Left ventricle myocardium superior (tissue), 1 donor: ENCODE measurements around the gene FAM216B. TPM values are rescaled to one million over a fixed set of nuclear protein-coding genes. Genes with fewer than 3 reads are reported as not detected.
A peak's percentile ranks its signal among the peaks of the same experiment; 100 is the strongest.

Source experiments
- ATAC-seq: fragments of 200-7000 bp; cut with Tn5 transposase; one replicate; pipeline ENCODE4 v1.9.1; 2020; ENCODE audit warnings: mild to moderate bottlenecking, moderate library complexity
- DNase-seq: peaks from one replicate; pipeline ENCODE4 v3.0.0-alpha.2; 2020
- intact Hi-C: fragments of 100-400 bp; cut with micrococcal nuclease; formaldehyde crosslinking; loops from one replicate; pipeline ENCODE4 v1.11.0; 2022
- long read RNA-seq: library from polyadenylated mRNA; unstranded; transcript quantifications from one replicate; pipeline ENCODE4 v2.0.0, GENCODE V29; 2021
- total RNA-seq: library from RNA; stranded (reverse); fragmentation: NEBNext Ultra II Directional; extraction: Animal tissue kit (Norgen Biotek cat#: 25700); gene quantifications from one replicate; pipeline ENCODE4 v1.2.1, GENCODE V29; 2021
- donor health status: DM: no; HTN: yes; CAD: no; lungs with severe emphysema.

The FAM216B gene
- total RNA-seq = 4.4 TPM
- long read RNA-seq, partial matches to known transcripts = 0 of 3 reads
- long read RNA-seq, other reads (novel, unspliced or antisense) = 2 of 3 reads

DNA sequence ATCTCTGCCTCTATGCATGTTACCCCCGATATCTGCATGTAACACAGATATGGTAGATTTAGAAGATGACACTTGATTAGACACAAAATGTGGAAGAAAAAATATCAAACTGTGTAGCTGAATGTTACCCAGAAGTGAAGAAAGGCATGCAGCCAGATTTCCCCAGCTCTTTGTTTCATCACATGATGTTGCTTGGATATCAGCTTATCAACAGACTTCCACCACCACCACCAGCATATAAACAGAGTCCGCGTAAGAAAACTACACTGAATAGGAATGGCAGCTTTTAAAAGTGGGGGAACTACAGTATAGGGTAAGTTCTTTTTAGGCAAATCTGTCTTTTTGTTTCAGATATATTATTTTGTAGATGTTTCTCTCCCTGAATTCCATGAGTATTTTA is at the start of gene FAM216B:
Gene FAM216B, plus strand, starts transcription at position 233 of the 400 bp plus-strand sequence. CDS start 2,484 bp downstream, outside the sequence.
- no peak for ATAC-seq
- intact Hi-C loops = no loop called here

DNA sequence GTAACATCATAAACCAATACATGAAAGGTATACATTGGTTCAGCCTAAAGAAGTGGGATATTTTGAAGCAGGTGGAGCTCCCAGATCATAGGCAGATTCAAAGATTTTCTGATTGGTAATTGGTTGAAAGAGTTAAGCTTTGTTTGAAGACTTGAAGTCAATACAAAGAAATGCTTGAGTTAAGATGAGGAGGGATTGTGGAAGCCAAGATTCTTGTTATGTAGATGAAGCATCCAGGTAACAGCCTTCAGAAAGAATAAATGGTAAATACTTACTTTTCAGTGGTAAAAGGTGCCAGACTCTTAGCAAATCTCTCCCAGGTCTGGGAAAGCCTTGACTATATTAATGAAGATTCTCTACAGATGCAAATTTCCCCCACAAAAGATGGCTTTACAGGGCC is 49.3 kb upstream of the FAM216B start:
- intact Hi-C loops = no loop called here
- no peak for DNase-seq
- no peak for ATAC-seq

More for the DNA sequence above, at the start of gene FAM216B:
- no peak for DNase-seq

DNA sequence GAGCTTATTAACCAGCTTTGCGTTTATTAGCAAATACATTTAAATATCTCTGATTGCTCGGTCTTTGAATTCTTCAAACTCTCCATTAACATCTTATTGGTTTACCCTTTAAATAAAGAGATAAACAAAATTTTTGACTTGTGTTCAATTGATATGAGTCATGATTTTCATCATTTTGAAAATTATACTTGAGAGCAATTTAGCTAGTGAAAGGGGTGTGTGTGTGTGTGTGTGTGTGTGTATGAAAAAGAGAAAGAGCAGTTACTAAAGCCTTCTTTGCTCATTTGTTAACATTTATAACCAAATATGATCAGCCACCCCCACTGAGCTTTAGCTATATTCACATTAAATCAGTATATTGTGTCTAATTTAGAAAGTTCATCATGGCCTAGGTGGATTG is 48.3 kb upstream of the FAM216B start:
- no peak for DNase-seq
- ATAC-seq = no peak
- intact Hi-C loops = no loop called here

DNA sequence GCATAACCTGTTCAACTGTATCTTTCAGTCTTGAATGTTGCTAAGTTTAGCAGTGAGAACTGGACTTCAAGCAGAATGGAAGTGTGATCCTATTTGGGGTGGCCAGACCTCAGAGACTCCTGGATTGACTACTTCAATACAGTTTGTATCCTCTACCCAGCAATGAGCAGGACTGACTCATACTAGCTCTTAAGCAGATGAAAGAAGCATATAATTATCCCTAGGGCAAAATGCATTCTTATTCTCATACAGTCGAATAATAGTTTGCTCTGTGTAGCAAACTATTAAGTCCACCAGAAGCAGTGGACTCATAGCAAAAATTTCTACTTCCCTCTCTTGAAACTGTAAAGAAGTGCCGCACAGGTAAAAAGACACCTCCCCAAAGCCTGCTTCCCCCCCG is 46.4 kb upstream of the FAM216B start:
- DNase-seq (no peak), ATAC-seq (no peak)
- intact Hi-C loops = no loop called here

DNA sequence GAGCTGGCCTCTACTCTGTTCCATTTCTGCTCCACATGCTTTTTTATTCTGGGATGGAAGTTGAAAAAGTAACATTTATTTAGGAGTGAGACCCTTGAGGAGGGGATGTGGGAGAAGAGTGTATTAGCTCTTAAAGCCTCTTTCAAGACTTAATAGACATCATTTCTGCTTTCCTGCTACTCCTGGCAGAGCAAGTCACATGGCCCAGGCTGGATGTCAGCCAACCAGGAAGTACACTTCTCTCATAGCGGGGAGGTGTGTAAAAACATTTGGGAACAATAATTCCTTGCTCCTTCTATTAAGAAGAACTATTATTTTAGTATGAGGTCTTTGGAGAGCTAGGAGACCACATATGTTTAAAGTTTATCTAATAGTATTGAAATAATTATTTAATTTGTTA is 40.6 kb upstream of the FAM216B start:
- intact Hi-C loops = no loop called here
- ATAC-seq (no peak), DNase-seq (peak; percentile 70)

DNA sequence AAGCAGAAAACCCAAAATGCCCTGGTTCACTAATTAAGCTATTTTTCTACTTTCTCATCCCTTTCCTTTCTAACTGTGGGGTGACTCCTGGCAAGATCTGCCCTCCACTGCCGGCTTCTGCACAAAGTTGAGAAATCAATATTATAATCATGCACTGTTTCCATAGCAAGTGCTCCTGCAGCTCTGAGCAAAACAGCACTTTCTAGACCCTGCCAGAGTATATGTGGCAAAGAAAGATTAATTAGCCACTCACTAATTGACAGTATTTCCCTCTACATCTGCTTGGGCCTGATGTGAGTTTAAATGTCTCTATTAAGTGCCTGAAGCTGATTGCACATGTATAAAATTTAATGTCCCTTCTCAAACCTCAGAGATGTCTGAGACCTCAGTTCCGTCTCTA is 39.5 kb upstream of the FAM216B start:
- DNase-seq (no peak), ATAC-seq (no peak)
- intact Hi-C loops = no loop called here

DNA sequence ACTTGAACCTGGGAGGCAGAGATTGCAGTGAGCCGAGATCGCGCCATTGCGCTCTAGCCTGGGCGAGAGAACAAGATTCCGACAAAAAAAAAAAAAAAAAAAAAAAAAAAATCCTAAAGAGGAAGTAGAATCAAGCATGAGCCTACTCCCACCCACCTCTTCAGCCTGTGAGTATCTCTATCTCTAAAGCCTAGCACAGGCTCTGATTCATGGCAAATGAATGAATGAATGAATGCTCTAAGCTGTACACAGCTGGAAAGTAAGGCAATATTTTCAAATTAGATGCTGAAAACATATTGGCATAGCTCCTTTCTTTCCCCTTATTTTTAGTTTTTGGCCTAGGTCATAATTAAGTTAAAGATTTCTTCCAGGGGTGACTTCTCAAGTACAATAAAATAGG is 35.7 kb upstream of the FAM216B start:
- intact Hi-C loops = no loop called here
- DNase-seq (no peak), ATAC-seq (no peak)

DNA sequence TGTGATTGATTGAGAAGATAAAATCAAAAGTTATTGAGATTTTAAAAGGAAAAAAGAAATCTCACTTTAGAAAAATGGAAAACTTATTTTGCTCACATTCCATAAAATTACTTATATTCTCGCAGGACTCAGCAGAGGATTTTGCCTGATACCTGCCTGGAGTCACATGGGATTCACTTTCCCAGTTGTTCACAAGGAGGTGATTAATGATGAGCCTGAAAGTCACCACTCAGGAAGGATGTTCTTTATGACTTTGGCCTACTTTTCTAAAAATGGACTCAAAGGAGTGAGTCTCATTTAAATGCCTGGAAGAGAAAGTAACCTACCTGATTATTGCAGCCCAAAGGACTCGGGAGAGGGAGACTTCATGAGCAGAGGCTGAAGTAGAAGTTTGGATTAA is 34.5 kb upstream of the FAM216B start:
- intact Hi-C loops = no loop called here
- peak; percentile 35 for ATAC-seq
- DNase-seq = no peak

DNA sequence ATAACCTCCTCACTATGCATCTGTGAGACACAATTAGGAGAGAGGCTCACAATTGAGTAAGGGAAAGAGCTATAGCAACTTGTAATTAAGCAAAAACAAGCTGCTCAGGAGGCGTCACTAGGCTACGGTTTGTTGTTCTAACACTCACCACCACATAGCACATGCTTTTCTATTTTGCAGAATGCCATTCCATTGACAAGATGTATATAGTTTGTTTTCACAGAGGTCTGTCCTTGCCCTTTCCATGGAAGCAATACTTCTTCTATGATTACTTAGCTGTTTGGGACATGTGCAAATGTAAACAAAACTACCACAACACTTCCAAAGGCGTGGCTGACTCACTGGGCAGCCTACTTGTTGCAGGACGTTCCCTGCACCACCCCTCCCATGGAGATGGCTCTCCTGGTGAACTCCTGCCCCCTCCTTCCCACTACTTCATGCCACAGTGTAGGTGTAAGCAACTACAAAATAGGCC is 33.9 kb upstream of the FAM216B start:
- DNase-seq (no peak), ATAC-seq (peak; percentile 78)
- intact Hi-C loops = no loop called here

DNA sequence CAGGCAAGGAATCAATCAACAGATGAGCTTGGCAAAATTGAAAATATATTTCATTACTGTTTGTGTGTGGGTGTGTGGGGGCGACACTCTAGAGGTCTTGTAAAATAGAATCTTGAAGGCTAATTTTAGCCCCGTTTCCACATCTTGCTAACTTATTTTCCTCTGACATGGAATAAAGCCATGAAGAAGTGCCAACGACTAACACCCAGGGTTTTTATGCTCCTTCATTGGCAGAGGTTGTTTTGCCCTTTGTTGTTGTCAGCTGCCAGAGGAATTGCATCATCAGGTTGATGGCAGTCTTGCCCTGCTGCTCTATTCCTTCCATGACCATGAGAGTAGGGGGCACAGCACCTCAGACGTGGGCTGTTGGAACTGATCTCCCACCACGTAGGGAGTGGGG is 30.6 kb upstream of the FAM216B start:
- peak; percentile 22 for ATAC-seq
- no peak for DNase-seq

DNA sequence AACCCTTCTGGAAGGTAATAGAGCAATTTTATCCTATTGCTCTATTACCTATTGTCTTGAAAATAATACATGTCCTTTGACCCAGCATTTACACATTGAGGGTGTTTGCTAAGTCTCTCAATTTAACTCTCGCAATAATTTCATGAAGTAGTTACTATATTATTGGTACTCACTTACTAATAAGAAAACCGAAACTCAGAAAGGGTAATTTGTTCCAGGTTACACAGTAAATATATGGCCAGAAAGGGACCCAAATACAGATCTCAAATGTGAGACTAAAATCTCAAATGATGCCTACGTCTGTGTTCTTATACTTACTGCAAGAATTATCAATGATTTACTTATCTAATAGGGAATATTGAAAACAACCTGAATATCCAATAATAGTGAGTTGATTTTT is 29.7 kb upstream of the FAM216B start:
- intact Hi-C loops = no loop called here
- DNase-seq (no peak), ATAC-seq (no peak)

More for the DNA sequence above, 30.6 kb upstream of the FAM216B start:
- intact Hi-C loops = no loop called here

DNA sequence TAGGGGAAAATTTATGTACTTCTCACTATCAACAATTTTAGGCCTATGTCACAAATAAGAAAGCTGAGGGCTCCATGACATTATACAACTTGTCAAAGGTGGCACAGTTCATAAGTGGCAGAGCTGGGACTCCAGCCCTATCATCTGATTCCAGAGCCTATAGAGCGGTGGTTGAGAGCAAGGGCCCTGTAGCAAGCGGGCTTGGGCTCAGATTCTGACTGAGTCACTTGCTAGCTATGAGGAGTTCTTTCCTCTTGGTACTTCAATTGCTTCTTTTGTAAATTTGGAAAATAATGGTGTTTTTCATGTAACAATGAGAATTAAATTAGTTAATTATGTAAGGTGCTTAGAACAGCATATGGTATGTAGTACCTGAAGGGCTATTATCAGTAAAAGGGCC is 28.7 kb upstream of the FAM216B start:
- DNase-seq (no peak), ATAC-seq (no peak)
- intact Hi-C loops = no loop called here

DNA sequence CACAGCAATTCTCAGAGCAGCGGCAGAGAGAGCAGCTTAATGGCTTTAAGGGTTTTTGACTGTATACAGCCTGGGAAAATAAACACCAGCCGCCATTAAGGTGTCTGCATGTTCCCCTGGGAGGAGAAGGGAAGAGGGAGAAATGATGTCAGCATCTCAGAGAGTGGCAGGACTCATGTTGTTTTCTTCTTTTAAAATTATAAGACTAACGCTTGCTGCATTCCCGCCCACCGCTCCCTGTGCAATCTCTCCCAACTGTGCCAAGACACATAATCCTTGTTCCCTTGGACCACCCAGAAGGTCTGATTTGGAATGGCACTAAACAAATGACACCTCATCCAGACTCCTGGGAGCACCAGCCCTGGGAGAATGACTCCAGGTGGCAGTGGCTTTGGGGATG is 27.7 kb upstream of the FAM216B start:
- intact Hi-C loops = no loop called here
- ATAC-seq (no peak), DNase-seq (no peak)

DNA sequence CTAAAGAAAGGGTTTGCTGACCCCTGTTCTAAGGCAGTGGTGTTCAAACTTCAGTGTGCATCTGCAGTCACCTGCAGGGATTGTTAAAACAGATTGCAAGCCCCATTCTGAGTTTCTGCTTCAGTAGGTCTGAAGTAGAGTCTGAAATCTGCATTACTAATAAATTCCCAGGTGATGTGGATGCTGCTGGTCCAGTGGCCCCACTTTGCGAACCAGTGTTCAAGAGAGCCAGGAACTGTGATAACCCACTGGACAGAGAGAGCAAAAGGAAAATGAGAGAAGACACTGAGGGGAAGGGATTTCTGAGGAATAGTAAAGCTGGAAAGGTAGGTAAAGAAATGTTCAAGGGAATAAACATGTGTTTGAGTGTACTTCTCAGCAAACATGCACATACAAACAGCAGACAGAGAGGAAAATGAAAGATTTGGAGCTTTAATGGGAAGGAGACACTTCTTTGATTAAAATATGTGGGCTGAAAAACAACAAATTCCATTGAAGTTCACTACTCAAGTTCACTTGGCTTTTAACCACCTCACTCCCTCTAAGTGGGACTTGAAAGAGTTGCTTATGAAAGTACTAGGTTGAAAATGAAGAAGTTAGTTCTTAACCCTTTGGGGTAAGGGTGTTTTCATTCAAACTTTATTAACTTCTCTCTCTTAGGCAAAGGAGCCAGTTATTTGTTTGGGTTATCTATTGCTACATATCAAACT is 26.4 kb upstream of the FAM216B start:
- DNase-seq (no peak), ATAC-seq (no peak)
- intact Hi-C loops = no loop called here

DNA sequence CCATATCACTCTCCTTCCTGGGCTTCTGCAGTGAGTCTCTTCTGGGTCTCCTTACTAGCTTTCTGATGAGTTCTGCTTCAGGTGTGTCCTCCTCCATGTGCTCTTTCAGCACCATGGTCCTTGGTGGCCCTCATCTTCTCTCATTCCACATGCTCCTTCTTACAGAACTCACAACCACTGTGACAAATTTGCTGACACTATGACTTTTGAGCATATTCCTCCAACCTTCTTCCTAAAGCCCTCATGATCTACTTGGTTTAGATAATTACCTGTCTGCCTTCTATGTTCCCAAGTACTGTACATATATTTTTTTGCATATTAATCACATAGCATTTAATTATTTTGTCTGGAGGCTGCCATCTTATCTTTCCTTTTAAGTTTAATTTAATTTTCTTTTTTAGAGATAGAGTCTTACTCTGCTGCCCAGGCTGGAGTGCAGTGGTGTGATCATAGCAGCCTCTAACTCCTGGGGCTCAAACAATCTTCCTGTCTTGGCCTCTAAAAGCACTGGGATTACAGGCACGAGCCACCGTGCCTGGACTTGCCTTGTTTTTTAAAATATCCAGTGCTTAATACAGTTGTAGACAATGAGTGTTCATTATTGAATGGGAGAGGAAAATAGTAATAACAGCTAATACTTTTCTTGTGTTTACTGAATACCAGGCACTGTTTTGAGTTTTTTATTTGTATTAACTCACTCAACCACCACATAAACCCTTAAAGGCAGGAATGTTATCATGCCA is 23.5 kb upstream of the FAM216B start:
- ATAC-seq = no peak

DNA sequence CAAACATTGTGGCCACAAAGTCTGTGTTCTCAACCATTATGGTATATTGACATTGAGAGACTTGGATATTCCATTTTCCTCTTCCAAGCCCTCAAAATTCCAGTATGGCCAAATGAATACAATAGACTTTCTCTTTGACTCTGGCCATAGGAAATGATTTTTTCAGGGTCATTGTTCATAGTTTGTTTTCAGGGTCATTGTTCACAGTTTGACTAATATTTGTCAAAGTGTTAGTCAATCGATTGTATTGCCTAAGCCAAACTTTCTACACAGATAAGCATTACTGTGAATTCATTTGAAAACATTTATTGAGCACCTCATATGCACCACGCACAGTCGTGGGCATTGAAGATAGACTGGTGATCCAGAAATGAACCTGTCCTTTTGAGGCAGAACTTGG is 22.9 kb upstream of the FAM216B start:
- no peak for ATAC-seq
- DNase-seq = no peak
- intact Hi-C loops = no loop called here

More for the DNA sequence above, 23.5 kb upstream of the FAM216B start:
- DNase-seq = no peak
- intact Hi-C loops = no loop called here

DNA sequence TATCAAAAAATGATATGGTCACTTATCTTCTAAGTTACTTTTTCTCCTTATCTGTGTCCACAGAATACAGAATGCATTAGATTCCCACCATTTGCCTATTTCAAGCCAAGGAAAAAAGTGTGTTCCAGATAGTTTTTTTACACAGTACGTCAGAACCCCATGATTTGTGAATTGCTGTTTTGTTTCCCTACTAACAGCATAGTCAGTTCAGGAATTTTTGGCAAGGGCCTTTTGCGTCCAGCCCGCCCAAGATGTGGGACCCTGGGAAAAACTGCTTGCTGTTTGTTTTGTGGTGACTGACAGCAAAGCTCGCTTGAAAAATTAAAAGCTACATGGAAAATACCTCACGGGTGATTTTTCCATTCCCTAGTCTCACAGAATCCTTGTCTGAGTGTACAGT is 20.4 kb upstream of the FAM216B start:
- no peak for ATAC-seq

DNA sequence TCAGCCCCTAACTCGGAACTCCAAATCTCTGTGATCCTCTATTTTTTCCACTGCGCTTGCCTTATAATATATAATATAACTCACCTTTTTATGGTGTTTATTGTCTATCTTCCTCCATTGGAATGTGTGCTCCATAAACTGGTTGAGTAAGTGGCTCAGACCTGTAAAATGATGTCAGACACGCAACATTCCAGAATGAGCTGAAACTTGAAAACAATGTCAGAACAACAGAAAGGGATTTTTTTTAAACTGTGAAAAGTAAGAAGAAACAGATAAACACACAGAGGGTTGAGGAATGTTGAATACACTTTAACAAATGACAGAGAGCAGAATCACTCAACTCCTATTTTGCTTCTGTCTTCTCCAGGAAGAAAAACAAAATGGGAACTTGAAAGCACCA is 19.1 kb upstream of the FAM216B start:
- intact Hi-C loops = no loop called here
- ATAC-seq = no peak
- no peak for DNase-seq

More for the DNA sequence above, 20.4 kb upstream of the FAM216B start:
- no peak for DNase-seq
- intact Hi-C loops = no loop called here

DNA sequence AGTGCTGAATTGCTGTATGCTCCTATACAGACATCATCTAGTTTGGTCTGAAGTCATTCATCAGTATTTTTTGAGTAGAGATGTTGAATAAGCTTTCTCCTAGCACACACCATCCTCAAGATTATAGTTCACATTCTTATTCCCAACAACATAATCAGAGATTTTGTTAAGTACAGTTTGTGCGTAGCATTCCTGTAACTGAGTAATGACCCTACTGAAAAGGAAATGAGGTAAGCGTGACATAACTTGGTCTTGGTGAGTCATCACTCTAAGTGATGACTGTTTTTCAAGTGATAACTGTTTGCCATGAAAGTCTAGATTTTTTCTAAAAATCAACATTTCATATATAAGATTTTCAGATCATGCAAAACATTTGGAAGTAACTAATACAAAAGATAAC is 18.5 kb upstream of the FAM216B start:
- ATAC-seq (no peak), DNase-seq (no peak)
- intact Hi-C loops = no loop called here

DNA sequence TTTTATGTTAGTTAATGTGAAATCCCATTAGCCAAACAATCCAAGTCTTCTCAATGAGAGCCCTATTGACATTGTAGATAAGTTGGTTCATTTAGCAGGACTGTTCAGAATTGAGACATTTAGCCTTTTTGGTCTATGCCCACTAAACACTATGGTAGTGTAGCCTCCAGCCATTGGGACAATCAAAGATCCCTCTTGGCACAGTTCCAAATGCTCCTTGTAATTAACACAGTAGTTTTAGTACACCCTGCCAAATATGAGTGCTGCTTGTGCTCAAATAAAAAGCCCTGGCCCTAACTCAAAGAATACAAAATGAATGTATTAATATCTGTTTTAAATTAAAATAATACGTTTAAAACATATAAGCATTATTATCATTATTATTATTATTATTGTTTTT is 15.4 kb upstream of the FAM216B start:
- intact Hi-C loops = no loop called here
- no peak for ATAC-seq

DNA sequence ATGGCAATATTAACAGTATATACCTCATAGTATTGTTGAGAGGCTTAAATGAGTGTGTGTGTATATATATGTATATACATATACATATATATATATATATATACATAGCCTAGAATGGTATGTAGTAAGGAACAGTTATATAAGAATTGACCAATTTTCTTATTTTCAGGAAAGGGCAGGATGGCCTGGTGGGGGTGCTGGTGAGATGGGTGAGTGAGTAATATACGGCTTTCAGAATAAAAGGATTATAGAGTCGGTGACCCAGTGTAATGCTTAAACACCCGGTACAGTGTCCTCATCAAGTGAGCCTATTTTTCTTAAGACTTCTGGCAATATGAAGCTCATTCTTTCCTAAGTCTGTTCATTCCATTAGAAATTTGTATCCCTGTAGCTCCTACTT is 11.7 kb upstream of the FAM216B start:
- no peak for DNase-seq
- no peak for ATAC-seq
- intact Hi-C loops = no loop called here

More for the DNA sequence above, 15.4 kb upstream of the FAM216B start:
- no peak for DNase-seq
